ENCODE results near the gene MYF6. TPM values are rescaled to one million over a fixed set of nuclear protein-coding genes. Genes with fewer than 3 reads are reported as not detected.

Gene MYF6
- 0.45 and 0.50 TPM in 2 replicates for total RNA-seq

GRCh38 chr12:80707126-80707829 lies at the start of gene MYF6:
TSS of gene MYF6 (plus strand) at chr12:80707634. CDS start at chr12:80707720, 86 bp downstream.

GRCh38 chr12:80716696-80717469 lies 9.4 kb downstream of the MYF6 start, which contains the start of gene MYF5:
TSS of gene MYF5 (plus strand) at chr12:80716912. CDS start at chr12:80717064, 152 bp downstream.

Other genes with a start within 250 kb of the MYF6 start
- not detected in 2 replicates for gene MYF5, start 9.3 kb downstream of the MYF6 start, total RNA-seq
- gene LIN7A, start 230.3 kb downstream of the MYF6 start, total RNA-seq, result 13.8 and 18.3 TPM in 2 replicates

All from bronchus fibroblast of lung (primary cell).